GM19463 (cell line): ENCODE data around the gene AKT3.

Experiments used
- ATAC-seq: cut with Tn5 transposase; IDR thresholded peaks from one replicate; pipeline ENCODE4 v1.9.1; 2021; ENCODE audit warnings: mild to moderate bottlenecking, moderate library complexity; ENCODE audit not compliant: unreplicated experiment

Gene AKT3

GRCh38 chr1:243473227-243474135 is 376.6 kb downstream of the AKT3 start:
- no peak for ATAC-seq

GRCh38 chr1:243471754-243472745 is 378.0 kb downstream of the AKT3 start:
- peak; percentile 72 for ATAC-seq

GRCh38 chr1:243471026-243471685 is 378.9 kb downstream of the AKT3 start:
- ATAC-seq: no peak

GRCh38 chr1:243470502-243470901 is 379.5 kb downstream of the AKT3 start:
- ATAC-seq: no peak

- ATAC-seq: no peak
Measured at GRCh38 chr1:243469497-243469896, 380.5 kb downstream of the AKT3 start.

DNA sequence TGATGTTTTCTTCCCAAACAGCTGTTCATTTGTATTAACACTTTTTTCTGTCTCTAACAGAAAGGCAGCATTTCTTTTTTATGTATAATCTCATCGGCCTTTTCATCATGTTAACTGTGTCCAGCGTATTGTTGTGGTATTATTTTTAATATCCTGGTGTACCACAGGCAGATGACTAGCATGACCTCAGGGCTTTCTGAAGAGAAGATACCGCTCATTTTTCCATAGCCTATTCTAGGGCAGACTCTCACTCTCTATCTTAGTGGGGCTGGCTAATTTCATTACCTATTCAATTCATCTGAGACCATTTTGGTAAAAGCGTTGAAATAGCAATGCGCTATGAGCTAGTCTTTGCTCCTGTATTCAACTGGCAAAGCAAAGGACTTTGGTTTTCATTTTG is 384.3 kb downstream of the AKT3 start:
- no peak for ATAC-seq

GRCh38 chr1:243465081-243465480 is 385.0 kb downstream of the AKT3 start:
- no peak for ATAC-seq

- no peak for ATAC-seq
Measured at GRCh38 chr1:243462929-243463697, 386.9 kb downstream of the AKT3 start.

DNA sequence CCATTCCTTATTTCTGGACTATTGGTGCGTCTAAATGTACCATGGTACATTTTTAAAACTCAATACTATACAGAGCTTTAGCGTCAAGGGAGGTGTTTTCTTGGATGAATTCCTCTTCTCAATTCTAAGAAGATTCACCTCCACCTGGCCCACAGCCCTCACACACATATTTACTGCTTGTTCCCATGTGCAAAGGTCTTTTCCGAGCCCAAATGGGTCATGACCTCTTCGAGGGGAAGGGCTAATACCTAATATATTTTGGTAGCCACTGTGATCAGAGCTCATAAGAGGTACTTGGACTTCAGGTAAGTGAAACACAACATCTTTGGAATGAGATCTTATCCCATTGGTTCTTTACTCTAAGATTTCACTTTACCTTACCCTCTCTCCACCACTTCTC is 388.3 kb downstream of the AKT3 start:
- ATAC-seq: no peak

GRCh38 chr1:243459059-243459458 is 391.0 kb downstream of the AKT3 start:
- ATAC-seq: no peak

DNA sequence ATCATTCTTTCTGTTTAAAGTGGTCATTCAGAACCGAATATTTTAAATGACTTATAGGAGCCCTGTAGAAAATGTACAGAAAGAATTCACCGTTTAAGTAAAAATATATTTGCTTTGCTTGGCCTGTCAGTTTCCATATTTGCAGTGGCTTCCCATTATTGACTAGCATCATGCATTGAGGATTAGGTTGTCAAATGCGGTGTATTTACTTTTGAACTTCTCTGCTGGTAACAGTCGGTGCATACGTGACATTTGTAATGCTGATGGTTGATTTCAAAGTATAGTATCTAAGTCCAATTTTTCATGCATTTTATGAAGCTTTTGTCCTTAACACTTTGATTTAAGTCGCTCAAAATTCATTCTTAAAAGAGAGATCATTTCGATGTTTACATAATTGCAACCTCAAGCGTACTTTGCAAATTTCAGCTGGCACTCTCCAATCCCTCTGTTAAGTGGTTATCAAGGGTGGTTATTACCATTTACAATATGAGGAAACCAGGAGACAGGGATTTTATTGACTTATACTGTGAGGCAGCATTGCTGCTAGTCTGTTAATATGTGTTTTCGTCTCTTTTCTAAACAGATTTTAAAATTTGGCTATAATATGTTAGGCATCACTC is 392.6 kb downstream of the AKT3 start:
- no peak for ATAC-seq

GRCh38 chr1:243455760-243456651 is 394.0 kb downstream of the AKT3 start:
- no peak for ATAC-seq

GRCh38 chr1:243454328-243454997 is 395.6 kb downstream of the AKT3 start:
- no peak for ATAC-seq

GRCh38 chr1:243452092-243452491 is 398.0 kb downstream of the AKT3 start:
- no peak for ATAC-seq

GRCh38 chr1:243449373-243449772 is 400.7 kb downstream of the AKT3 start:
- no peak for ATAC-seq

- no peak for ATAC-seq
Measured at GRCh38 chr1:243447844-243448243, 402.2 kb downstream of the AKT3 start.

DNA sequence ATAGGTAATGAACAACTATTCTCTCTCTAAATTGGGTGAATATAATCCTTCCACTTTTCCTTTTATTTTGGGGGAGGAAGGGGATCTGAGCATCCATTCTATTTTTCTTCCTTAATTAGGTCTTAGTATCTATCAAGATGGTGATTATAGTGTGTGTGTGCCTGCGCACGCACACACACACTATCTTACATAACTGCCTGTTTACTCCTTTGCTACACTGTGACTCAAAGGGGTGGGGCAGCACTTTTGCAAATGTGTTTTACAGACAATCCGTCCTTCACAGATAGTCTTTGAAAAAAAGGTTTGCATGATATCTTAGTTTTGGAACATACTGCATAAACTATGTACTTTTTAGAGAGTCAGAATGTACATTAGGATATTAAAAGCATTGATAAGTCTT is 402.7 kb downstream of the AKT3 start:
- ATAC-seq: no peak

- ATAC-seq: no peak
Measured at GRCh38 chr1:243443557-243443956, 406.5 kb downstream of the AKT3 start.
